GM21360 (cell line): ENCODE data around the gene RAB44.

ENCODE experiments used
- ATAC-seq: cut with Tn5 transposase; IDR thresholded peaks from one replicate; pipeline ENCODE4 v1.9.1; 2021; ENCODE audit warnings: mild to moderate bottlenecking, moderate library complexity; ENCODE audit not compliant: unreplicated experiment

Gene RAB44

DNA sequence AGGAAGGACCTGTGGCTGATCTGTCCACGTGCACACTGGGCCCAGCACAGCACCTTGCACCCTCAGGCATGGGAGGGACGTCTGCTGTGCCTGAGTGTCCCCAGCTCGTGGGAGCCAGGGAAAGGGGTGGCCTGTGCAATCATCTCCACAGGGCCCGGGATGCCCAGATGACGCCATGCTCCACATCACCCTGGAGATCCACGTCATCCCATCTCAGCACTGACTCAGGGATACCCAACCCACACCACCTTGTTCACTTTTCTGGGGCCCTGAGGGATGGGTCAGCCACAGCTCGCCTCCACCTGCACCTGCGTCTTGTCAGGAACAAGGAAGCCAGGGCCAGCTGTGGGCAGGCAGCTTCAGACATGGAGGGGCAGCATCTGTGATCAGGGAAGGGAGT lies 48.2 kb downstream of the RAB44 start:
- no peak for ATAC-seq

DNA sequence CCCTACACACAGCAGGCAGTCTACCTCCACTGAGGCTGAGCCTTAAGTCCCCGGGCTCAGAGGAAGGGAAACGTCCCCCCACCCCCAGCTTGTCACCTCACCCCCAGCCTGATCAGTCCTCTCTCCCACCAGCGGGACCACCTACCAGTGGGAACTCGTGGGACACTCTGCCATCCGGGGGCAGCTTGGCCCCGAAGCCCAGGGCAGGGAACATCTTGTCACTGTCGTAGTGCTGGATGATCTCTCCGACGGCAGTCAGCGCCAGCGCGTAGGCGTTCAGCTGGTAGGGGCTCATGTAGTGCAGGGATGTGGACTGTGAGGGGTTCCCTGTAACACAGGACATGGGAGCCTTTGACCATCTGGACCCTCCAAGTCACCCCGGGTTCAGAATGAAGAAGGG lies 48.6 kb downstream of the RAB44 start:
- ATAC-seq, result no peak

DNA sequence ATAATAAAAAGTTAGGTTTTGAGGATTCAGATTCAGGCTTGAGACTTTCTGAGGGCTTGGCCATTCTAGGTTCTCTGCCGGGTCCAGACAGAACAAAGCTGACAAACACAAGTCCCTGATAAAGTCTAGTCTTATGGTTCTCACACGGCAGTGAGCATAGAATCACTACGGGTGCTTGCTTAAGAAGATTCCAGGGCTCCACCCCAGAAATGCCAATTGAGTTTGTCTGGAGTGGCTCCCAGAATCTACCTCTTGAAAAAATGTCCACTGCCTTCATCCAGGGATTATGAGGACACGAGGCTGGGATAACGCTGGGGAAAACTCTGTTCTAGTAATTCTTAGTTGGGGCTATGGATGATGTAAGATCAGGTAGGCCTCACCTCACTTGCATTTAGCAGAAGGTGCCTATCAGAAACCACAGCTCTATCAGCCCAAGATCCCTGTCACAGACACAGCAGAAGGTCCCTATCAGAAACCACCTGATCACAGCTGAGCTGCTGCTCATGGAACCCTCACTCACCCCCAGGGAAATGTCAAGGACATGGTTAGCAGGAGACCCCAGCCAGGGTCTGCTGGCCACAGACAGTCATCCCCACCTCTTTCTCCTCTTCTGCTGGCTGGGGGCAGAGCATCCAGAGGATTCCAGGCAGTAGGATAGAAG lies 52.3 kb downstream of the RAB44 start:
- ATAC-seq, result no peak

DNA sequence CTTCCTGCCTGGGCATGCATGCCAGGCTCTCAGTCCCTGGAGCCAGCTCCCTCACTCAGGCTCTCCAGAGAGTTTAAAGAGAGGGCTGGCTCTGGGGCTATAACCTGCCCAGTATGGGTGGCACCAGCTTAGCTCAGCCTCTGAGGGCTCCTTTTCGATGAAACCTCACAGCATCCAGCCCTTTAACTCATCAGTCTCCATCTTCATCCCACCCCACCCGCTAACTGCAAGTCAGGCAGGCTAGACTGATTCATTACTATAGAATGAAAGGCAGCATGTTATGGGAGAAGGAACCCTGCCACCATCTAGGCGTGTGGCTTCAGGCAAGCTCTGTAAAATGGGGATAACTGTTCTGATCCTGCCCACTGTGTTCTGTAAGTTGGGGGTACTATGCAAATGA lies 53.5 kb downstream of the RAB44 start:
- no peak for ATAC-seq

DNA sequence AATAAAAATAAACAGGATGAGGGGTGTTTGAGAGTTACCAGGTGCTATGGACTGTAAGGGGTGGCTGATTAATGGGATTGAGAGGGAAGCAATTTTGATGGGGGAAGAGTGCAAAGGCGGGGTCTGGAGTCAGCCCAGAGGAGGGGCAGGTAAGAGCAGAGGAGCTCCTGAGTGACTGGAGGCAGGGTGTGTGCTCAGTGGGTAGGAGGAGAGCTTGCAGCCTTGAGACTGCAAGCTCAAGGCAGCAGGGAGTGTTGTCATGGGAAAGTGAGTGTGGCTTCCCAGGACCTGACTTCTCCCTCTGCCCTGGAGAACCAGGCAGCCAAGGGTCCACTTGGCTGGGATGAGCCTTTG lies 54.2 kb downstream of the RAB44 start:
- ATAC-seq, result no peak

DNA sequence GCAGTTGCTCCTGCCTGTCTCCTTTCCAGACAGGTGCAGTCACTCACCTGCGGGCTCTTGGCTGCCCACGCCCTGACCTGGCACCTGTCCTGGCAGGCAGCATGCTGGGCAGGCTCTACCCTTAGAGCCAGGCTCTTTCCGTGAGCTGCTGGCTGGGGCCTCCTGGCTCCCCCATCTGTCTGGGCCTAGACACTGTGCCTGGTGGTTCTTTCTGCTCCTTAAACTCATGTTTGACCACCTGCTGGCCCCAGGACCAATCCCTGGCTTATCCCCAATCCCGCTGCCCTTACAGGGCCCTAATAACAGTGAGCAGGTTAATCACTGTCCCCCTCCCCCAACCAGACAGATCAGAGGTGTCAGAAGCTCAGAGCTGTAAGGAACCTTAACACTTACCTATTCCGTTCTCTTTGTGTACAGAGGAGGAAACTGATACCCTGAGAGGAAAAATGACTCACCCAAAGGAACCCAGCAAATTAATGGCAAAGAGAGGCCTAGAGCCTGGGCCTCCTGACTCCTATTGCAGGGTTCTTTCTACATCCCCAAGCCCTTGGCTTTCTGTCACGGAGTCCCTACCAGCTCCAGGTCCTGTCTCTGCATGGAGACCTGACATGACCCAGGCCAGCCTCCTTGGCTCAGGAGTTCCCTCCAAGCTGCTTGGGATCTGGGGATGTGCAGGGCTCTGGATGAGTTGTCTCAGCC lies 54.7 kb downstream of the RAB44 start:
- no peak for ATAC-seq

DNA sequence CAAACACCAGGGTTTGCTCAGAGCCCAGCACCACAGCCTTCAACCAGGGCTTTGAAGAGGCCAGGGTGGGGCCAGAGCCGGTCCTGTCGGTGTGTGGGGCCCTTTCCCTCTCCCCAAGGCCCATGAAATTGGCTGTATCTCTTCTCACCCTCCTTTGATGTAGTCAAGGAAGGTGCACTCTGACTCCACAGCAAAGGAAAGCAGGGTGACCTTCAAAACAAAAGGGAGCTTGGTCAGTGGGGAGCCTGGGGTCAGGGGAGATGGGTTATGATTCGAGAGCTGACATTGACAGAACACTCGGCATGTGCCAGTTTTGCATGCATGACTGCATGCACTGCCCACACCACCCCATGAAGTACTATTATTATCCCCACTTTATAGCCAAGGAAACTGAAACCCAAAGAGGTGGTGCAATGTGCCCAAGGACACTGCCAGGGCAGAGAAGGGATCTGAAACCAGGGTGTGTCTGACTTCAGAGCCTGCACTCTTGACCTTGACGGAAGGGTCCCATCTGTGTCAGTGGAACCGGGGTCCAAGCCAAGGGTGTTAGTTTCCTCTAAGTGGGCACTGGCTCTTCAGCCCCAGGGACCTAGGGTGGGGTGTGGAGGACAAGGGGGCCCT lies 55.4 kb downstream of the RAB44 start:
- no peak for ATAC-seq

DNA sequence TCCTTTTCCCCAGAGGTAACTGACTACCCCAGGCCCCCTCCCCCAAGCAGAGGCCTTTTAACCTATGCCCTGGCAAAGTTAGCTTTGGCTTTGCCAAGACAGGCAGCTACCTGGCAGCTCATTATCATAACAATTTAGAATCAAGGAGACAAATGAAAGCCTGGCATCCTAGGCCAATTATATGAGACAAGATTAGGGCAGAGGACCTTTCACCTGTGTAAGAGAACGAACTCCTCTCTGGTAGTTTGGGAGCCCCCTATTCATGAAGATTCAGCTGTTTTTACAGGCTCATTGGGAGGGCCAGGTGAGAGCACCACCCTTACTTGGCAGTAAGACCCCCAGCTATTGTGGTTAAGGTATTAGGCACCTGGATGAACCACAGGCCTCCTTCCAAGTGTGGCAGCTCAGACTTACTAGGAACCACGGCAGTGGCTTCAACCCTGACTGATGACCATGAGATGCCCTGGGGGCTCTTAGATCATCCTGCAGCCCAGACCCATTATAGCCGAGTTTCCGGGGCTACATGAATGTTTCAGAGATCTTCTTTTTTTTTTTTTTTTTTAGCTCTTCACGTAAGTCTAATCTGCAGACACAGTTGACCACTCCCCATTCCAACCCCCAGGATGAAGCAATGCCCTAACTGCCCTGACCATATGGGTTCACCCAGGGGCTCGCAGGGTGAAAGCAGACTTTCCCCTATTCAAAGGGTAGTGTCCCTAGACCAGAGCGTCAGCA lies 56.2 kb downstream of the RAB44 start:
- ATAC-seq, result no peak

DNA sequence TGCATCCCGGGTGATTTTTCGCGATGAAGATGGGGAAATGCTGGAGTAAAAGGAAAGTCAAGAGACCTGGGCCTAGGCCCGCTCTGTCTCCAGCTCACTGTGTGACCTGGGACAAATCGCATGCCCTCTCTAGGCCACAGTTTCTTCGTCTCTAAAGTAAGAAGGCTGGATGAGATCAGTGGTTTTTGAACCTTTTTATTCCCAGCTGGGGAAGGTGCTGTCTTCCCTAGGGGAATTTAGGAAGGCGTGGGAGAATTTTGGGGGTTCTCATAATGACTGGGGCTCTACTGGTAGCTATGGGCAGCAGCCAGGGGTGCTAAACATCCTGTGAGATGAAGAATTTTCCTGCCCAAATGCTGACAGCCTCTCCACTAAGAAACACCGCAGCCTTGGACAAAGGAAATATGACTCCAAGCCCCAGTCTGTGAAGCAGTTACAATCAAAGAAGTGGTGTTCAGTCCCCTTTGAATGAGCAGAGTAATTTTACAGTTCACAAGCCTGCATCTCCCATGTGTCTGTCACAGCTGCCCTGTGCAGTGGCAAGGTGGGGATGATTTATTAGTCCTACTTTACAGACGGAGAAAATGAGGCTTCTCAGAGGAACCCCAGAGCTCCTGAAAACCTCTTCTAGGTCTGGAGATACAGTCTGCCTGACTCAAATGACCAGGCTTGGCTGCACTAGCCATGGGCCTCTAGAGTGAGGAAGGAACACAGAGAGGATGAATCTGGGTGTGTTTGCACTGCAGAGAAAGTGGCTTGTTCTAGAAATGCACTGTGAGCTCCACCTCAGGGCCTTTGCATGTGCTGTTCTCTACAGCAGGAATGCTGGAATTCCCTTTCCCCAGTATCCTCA lies 57.2 kb downstream of the RAB44 start:
- no peak for ATAC-seq

DNA sequence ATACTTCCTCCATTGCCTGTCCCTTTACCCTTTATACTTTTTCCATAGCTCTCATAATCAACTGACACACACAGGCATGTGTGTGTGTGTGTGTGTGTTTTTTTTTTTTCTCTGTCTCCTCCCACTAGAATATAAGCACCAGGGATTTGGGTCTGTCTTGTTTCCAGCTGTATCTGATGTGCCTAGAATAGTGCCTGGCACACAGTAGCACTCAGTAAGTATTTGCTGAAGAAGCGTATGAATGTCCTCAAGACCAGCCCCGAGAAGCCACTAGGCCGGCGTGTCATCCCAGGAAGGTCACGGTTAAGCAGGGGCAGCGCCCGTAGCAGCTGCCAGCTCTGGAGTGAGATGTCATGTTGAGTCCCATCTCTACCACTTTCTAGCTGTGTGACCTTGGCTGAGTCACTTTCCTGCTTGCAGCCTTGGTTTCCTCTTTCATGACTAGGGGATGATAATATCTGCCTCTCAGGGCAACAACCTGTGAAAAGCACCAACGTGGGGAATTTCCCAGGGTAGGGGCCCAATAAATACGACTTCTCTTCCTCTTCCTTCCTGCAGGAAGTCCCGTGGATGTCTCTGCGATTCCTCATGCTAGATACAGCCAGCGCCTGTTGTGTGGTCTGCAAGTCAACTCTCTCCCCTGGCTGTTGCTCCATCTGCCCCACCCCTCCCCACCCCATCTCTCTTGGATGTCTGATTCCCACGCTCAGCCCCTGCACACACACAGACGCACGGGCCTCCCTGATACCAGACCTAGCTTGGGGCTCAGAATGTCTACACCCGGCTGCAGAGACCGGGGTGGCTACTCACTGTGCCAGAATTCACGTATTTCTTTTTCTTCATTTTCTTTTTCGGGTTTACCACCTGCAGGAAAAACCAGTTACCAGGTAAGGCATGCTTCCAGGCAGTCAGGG lies 58.1 kb downstream of the RAB44 start:
- ATAC-seq, result no peak

DNA sequence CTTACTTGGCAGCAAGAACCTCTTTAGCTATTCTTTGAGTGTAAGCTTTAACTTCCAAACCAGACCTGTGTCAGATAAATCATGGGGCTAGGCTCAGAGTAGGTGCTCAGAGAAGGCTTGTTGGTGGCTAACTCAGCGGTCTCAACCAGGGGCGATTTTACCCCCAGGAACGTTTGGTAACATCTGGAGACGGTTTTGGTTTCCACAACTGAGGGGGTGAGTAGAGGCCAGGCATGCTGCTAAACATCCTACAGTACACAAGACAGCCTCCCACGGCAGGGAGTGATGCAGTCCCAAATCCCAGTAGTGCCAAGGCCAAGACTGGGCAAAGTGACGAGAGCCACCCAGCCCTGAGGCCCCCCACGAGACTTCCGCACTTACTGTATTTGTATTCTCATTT lies 59.2 kb downstream of the RAB44 start:
- no peak for ATAC-seq

DNA sequence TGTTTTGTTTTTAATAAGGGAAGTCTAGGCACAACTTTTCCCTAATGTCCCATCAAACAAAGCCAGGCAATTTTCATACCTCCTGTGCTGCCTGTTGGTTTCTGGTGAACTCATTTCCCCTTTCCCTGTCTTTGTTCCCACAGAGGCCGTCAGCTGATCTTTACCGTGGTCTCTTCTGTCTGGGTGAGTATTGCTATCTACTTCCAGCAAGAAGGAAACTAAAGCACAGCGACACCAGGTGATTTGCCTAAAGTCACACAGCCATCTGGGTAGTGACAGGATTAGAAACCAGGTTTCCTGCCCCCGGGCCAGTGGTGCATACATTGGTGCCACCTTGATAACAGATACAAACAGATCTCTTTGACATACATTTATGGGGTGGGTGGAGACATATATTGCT lies 59.6 kb downstream of the RAB44 start:
- no peak for ATAC-seq

DNA sequence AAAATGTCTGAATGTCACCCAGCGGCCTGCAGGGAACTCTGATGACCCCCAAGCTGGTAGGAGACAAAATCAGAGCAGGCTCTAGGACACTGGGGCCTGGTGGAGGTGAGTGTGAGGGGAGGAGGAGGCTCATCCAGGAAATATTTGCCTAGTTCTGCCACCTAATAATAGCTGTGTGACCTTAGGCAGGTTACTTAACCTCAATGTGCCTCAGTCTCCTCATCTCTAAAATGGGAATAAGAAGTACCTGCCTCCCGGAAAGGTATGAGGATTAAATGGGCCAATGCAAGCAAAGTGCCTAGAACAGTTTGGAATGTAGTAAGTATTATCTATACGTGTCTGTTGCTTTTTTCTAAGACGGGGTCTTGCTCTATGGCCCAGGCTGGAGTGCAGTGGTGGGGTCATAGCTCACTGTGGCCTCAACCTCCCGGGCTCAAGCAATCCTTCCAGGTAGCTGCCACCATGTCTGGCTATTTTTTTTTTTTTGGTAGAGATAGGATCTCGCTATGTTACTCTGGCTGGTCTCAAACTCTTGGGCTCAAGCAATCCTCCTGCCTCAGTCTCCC lies 60.4 kb downstream of the RAB44 start:
- no peak for ATAC-seq

DNA sequence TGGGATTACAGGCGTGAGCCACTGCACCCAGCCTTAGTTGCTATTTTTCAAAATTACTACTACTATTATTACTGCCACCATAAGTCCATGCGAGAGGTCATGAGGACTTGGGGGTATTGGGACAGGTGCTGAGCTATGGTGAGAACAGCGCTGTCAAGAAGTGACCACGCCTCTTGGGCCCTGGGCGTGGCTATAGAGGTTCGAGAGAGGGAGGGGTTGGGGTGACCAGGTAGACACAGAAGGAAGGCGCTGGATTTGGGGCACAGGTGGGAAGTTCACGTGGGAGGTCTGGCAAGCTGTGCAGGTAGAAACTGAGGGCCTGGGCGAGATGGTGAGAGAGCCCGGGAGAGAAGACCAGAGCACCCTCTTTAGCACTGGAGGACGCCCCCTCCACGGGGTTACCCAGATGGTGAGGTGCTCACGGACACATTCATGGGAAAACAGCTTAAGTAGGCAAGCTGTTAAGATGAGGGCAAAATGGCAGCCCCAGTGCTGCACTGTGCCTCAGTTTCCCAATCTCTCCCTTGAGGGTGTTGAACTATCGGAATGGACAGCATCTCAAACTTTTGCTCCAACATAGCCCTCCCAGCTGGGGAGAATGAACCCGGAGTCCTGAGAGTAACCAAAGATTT lies 61.0 kb downstream of the RAB44 start:
- no peak for ATAC-seq

DNA sequence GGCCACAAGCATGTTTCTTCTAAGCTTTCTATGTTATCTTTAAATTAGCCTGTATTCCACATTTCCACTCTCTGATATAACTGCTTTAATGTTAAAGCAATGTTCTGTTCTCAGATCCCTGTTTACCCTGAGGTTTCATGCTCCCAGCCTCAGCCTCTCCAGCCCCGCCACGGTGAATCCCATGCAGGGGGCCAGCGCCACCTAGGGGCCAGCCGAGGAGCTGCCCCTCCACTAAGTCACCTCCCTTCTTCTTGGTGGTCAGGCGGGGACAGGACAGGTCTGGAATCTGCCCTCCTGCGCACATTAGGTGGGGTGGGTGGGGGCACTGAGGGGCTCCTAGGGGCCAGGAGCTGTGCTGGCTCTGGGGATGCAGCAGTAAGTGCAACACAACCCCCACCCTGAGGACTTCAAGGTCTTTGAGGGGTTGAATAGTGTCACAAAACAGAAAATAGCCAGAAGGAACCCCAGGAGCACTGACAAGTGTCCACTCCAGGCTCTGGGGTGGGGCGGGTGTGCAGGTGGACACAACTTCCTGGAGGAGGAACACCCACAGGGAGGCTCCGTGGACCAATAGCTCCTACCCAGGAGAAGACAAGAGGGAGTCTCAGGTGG lies 61.6 kb downstream of the RAB44 start:
- ATAC-seq, result peak; percentile 42

DNA sequence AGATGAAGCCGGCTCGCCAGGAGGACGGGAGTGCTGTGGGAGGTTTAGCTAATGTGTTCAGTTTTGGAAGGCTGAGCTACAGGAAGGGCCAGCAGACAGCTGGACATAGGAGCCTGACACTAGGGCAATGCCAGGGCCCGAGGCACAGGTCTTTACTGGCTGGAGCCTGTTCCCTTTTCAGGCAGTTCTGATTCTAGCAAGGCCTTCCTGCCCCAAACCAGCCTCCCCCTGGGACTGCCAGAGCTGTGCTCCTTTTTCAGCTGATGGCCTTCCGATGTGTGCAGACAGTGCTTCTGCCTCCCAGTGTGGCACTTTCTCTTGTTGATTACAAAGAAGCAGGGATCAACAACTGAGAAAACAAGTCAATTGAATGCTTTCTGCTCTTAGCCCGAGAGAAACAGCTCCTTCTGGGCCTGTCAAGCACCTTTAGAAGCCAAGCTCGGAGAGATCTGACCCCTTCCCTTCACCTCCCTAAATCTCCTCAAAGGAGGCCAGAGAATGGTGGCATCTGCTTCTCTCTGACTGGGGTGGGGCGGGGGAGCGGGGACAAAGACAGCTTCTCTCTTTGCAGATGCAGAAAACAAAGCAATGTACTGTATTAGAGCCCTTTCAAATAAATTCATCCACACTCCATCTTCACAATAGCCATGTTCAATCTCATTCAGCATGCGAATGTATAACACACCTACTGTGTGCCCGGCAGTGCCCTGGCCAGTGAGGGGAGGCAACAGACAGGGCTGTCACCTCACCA lies 63.2 kb downstream of the RAB44 start:
- ATAC-seq, result no peak

DNA sequence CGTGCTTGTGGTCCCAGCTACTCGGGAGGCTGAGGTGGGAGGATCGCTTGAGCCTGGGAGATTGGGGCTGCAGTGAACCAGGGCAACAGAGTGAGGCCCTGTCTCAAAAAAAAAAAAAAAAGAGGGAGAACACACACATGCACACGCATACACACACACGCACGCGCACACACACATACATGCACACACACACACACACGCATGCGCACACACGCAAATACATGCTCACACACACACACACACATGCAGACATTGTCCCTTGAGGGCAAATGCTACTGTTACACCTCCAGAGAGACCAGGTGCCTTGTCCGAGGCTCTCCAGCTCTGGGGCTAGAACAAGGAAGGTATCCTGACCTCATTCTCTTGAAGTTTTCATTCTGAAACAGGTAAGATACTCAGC lies 64.5 kb downstream of the RAB44 start:
- no peak for ATAC-seq

DNA sequence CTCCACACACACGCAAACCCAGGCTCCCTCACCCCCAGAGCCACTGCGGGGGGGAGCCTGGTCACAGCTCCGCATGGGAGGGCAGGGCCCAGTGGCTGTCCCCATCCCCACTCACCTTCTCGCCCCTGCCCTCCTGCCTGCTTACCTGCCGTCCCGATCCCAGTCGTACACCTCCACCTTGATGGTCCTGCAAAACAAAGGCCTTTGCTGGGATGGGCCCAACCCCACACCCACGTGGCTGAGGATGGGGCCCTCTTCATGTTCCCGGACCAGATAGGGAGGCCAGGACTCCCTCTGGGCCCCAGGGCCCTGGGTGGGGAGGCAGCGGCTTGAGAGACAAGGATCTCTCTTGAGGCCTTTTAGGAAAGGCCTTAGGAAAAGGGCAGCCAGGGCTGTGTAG lies 67.6 kb downstream of the RAB44 start:
- no peak for ATAC-seq
